GM12891 (cell line): ENCODE measurements around the gene BRAT1.

ENCODE experiments used
- PAX5 ChIP-seq: IDR thresholded peaks from 2 replicates; pipeline ENCODE4 v1.6.1; 2011; ENCODE audit warnings: low read length, moderate library complexity, mild to moderate bottlenecking; ENCODE audit not compliant: insufficient read depth, severe bottlenecking
- POLR2AphosphoS5 ChIP-seq: IDR thresholded peaks from 2 replicates; pipeline ENCODE4 v1.6.1; 2011; ENCODE audit warnings: low read depth, low read length, control low read depth

DNA sequence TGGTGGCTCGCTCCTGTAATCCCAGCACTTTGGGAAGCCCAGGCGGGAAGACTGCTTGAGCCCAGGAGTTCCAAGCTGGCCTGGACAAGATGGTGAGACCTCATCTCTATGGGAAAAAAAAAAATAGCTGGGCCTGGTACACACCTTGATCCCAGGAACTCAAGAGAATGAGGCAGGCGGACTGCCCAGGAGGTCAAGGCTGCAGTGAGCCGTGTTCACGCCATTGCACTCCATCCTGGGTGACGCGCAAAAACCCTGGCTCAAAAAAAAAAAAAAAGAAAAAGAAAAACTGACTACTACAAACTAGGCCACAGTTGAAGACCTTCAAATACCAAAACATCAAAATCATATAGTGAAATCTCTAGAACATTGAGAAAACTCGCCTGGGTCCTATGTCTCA, 3.9 kb downstream of the BRAT1 start:
- TF ChIP-seq POLR2AphosphoS5 = no peak
- TF ChIP-seq PAX5 = no peak
